Gastroesophageal sphincter (tissue), 4 donors: ENCODE measurements around the gene GMFB. TPM values are rescaled to one million over a fixed set of nuclear protein-coding genes. Genes with fewer than 3 reads are reported as not detected.

ENCODE experiments used
- ATAC-seq: fragments of 150-250 bp; one replicate; pipeline ENCODE4 v1.9.1; 2016; ENCODE audit warnings: mild to moderate bottlenecking, moderate library complexity
- H3K27ac ChIP-seq, 4 donors: fragments of 200-600 bp; sonication (generic) in 3 of 4; 1 replicate in 3 of 4; 2 replicates in 1 of 4; pipeline ENCODE4 v1.5.1; 2016 to 2019
- H3K27me3 ChIP-seq: fragments of 200-600 bp; sonication (generic); one replicate; pipeline ENCODE4 v1.5.1; 2019
- H3K36me3 ChIP-seq, 2 donors: fragments of 200-600 bp; sonication (generic); one replicate each; pipeline ENCODE4 v1.5.1; 2019; ENCODE audit warnings: control low read depth in 1 of 2
- H3K4me1 ChIP-seq, 3 donors: fragments of 200-600 bp; sonication (generic); 1 replicate in 2 of 3; 2 replicates in 1 of 3; pipeline ENCODE4 v1.5.1; 2016 to 2019; ENCODE audit warnings: control low read depth in 2 of 3
- H3K4me3 ChIP-seq, 2 donors: fragments of 200-600 bp; sonication (generic); one replicate each; pipeline ENCODE4 v1.5.1; 2019; ENCODE audit warnings: mild to moderate bottlenecking in 1 of 2, moderate library complexity in 1 of 2
- H3K9me3 ChIP-seq, 3 donors: fragments of 200-600 bp; sonication (generic); one replicate each; pipeline ENCODE4 v1.5.1; 2017 to 2019; ENCODE audit warnings: control low read depth in 2 of 3
- CTCF ChIP-seq, 4 experiments: fragments of 200-600 bp in 2 of 4; fragments of 450-650 bp in 2 of 4; sonication (generic) in 1 of 4; IDR thresholded peaks; one replicate each; pipeline ENCODE4 v1.5.1; 2017 to 2019; ENCODE audit warnings: antibody characterized with exemption in 4 of 4, mild to moderate bottlenecking in 2 of 4, moderate library complexity in 2 of 4
- EP300 ChIP-seq: sonication (generic); formaldehyde crosslinking; IDR thresholded peaks from one replicate; pipeline ENCODE4 v1.6.1; 2017; ENCODE audit warnings: antibody characterized with exemption, mild to moderate bottlenecking
- POLR2A ChIP-seq, 2 donors: fragments of 450-650 bp; IDR thresholded peaks; one replicate each; pipeline ENCODE4 v1.6.1; 2017; ENCODE audit warnings: antibody characterized with exemption in 2 of 2, mild to moderate bottlenecking in 2 of 2, moderate library complexity in 1 of 2
- POLR2AphosphoS5 ChIP-seq: sonication (generic); formaldehyde crosslinking; IDR thresholded peaks from one replicate; pipeline ENCODE4 v1.6.1; 2017; ENCODE audit warnings: antibody characterized with exemption
- WGBS, 2 donors: methylation state at CpG; one replicate each; pipeline ENCODE4 v1.1.5; 2018; ENCODE audit warnings: low coverage in 1 of 2; 5-methylcytosine and 5-hydroxymethylcytosine counted together
- total RNA-seq, 4 donors: library from RNA; depleted of rRNA; stranded (reverse); fragments of >200 nt; gene quantifications; one replicate each; pipeline ENCODE4 v1.1.0, GENCODE V29; 2016

The GMFB gene
- total RNA-seq, 4 donors from 2014 or later, result 40.0 to 43.7 (median 42.3) TPM

DNA sequence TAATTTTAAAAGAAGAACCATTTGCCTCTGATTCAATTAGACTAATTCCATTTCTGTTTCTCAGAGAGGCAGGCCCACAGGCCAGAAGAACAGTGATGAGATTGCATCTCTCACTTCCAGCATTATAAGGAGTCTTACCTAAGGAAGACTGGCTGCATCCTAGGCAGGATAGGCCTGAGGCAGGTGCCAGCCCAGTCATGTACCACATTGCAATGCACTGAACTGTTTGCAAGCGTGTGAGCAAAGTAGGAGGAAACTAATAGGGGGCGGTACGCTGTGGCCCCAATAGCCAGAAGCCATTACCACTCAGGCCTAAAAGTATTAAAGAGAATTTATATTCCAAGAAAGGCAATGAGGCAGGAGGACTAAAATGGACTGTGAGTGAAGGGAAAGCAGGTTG is 35.5 kb downstream of the GMFB start:
- H3K4me3 ChIP-seq, result no peak overlapping the region
- H3K27ac ChIP-seq, result no peak overlapping the region
- TF ChIP-seq POLR2AphosphoS5 (no peak), POLR2A (IDR thresholded peaks at IDR 0.05) (no peak), CTCF (IDR thresholded peaks at IDR 0.05) (no peak), EP300 (no peak)
- no peaks in the 10 kb centered on the region for H3K27me3 ChIP-seq
- ATAC-seq, result no peak
- H3K4me1 ChIP-seq, result no peaks in the 10 kb centered on the region
- no peaks in the 10 kb centered on the region for H3K36me3 ChIP-seq
- H3K9me3 ChIP-seq, result no peaks in the 10 kb centered on the region
- WGBS, 2 donors, result 80 to 84% methylated on average over 2 to 3 of the region's 3 CpGs

DNA sequence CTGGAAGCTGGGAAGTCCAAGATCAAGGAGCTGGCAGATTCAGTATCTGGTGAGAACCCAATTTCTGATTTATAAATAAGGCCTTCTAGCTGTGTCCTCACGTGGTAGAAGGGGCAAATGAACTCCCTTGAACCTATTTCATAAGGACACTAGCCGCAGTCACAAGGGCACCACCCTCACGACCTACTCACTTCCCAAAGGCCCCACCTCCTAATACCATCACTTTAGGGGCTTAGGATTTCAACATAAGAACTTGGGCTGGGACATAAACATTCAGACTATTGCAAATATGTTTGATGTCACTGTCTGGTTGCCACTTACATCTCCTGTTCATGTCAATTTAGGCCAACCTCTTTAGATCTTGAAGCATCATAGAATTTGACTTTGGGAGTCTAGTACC is 36.8 kb downstream of the GMFB start:
- Histone ChIP-seq H3K4me1 (no peaks in the 10 kb centered on the region), H3K4me3 (no peak overlapping the region), H3K9me3 (no peaks in the 10 kb centered on the region), H3K27ac (no peak overlapping the region), H3K36me3 (no peaks in the 10 kb centered on the region), H3K27me3 (no peaks in the 10 kb centered on the region)
- ATAC-seq, result no peak
- no peak for TF ChIP-seq POLR2AphosphoS5
- no peak for TF ChIP-seq POLR2A (IDR thresholded peaks at IDR 0.05)
- TF ChIP-seq CTCF (IDR thresholded peaks at IDR 0.05), result no peak
- TF ChIP-seq EP300, result no peak
- WGBS, 2 donors, result 79% methylated on average over 3 of the region's 3 CpGs; no CpG with 5 or more reads in 1 of the 2 donors

- no peaks in the 10 kb centered on the region for H3K9me3 ChIP-seq
- ATAC-seq, result no peak
- H3K27me3 ChIP-seq, result no peaks in the 10 kb centered on the region
- no peak overlapping the region for H3K4me3 ChIP-seq
- H3K4me1 ChIP-seq, result peaks cover 0 to 6% (median under 1%) of the 10 kb centered on the region in 3 donors
- no peak overlapping the region for H3K27ac ChIP-seq
- no peak for TF ChIP-seq CTCF (IDR thresholded peaks at IDR 0.05)
- TF ChIP-seq POLR2AphosphoS5, result no peak
- TF ChIP-seq POLR2A (IDR thresholded peaks at IDR 0.05), result no peak
- TF ChIP-seq EP300, result no peak
- 89% methylated on average over 4 of the region's 7 CpGs; no CpG with 5 or more reads in 1 of the 2 donors for WGBS, 2 donors
- H3K36me3 ChIP-seq, result no peaks in the 10 kb centered on the region
Observed at GRCh38 chr14:54451121-54451601, 37.6 kb downstream of the GMFB start.

DNA sequence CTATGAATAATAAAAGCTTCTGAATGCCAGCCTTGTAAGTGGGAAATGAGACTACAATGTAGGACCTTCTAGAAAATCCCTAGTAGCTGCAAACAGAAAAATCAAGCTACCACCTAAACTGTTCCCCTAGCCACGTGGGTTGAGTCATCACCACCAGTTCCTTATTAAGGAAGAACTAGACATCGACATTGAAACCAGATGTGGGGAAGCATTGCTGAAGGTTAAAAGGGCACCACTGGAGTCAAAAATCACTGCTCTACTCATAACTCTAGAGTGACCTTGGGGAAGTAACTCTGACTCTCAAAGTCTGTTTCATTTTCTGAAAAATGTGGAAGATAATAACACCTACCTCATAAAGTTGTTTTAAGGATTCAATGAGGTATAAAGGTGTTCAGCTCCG is 38.2 kb downstream of the GMFB start:
- Histone ChIP-seq H3K4me1 (peaks cover 0 to 12% (median 6%) of the 10 kb centered on the region in 3 donors), H3K9me3 (no peaks in the 10 kb centered on the region), H3K4me3 (no peak overlapping the region), H3K27ac (no peak overlapping the region), H3K36me3 (no peaks in the 10 kb centered on the region), H3K27me3 (no peaks in the 10 kb centered on the region)
- TF ChIP-seq EP300, result no peak
- no peak for TF ChIP-seq POLR2AphosphoS5
- no peak for TF ChIP-seq POLR2A (IDR thresholded peaks at IDR 0.05)
- no peak for TF ChIP-seq CTCF (IDR thresholded peaks at IDR 0.05)
- ATAC-seq, result no peak
- WGBS, 2 donors, result 61 to 63% methylated on average over 3 of the region's 3 CpGs

- TF ChIP-seq POLR2A (IDR thresholded peaks at IDR 0.05) (no peak), POLR2AphosphoS5 (no peak), CTCF (IDR thresholded peaks at IDR 0.05) (no peak), EP300 (no peak)
- no peak overlapping the region for H3K27ac ChIP-seq
- no peak overlapping the region for H3K4me3 ChIP-seq
- H3K27me3 ChIP-seq, result no peaks in the 10 kb centered on the region
- 73 to 91% methylated on average over 2 to 7 of the region's 8 CpGs for WGBS, 2 donors
- H3K36me3 ChIP-seq, result no peaks in the 10 kb centered on the region
- no peaks in the 10 kb centered on the region for H3K9me3 ChIP-seq
- H3K4me1 ChIP-seq, result peaks cover 0 to 20% (median 6%) of the 10 kb centered on the region in 3 donors
- ATAC-seq, result peak; percentile 34
Observed at GRCh38 chr14:54447231-54447692, 41.5 kb downstream of the GMFB start.
